HuH-7.5 (cell line): ENCODE results near the gene P4HA3.
"Not testable (repeated sequence)": the region's sequence is repeated elsewhere in the genome, so short reads cannot be mapped to it uniquely, and the experiment has no call there.

Experiments
- DNase-seq: peaks from one replicate; pipeline ENCODE4 v3.0.0; 2011; ENCODE audit warnings: low spot score

The P4HA3 gene

DNA sequence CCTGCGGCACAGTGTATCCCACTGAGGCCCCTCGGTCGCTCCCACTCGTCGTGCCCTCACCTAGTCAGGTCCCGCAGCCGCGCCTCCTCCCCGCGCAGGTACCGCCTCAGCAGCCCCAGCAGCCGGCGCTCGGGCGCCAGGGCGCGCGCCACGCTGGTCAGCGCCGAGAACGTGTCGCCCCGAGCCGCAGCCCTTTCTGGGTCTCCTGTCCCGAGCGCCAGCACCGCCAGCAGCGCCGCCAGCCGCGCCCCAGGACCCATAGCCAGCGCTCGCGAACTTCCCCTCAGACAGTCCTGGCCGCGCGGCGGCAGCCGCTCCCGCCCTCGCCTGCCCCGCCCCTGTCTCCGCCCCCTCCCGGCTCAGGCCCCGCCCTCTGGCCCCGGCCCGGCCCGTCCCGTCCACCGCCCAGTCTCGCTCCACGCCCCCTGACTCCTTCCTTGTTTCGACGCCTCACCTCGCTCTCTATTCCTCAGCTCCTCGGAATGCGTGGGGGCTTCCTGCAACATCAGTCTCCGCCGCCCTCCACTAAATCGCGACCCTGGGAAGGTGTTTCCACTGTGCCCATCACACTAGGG, at the start of gene P4HA3:
P4HA3 (minus strand) TSS at position 289 of the 575 bp plus-strand sequence; CDS start at position 260, 29 bp downstream.
- DNase-seq: peak; percentile 54

DNA sequence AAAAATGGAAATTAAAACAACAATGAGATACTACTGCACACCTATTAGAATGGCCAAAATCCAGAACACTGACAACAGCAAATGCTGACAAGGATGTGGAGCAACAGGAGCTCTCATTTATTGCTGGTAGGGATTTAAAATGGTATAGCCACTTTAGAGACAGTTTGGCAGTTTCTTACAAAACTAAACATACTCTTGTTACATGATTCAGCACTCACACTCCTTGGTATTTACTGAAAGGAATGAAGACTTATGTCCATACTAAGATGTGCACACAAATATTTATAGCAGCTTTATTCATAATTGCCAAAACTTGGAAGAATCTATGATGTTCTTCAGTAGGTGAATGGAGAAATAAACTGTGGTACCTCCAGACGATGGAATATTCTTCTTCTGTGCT, 46.0 kb upstream of the P4HA3 start:
- DNase-seq: no peak

DNA sequence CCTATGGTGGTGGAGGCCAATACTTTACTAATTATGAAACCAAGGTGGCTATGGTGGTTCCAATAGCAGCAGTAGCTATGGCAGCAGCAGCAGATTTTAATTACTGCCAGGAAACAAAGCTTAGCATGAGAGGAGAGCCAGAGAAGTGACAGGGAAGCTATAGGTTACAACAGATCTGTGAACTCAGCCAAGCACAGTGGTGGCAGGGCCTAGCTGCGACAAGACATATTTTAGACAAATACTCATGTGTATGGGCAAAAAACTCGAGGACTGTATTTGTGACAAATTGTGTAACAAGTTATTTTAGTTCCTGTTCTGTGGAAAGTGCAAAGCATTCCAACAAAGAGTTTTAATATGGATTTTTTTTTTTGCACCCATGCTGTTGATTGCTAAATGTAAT, 44.2 kb upstream of the P4HA3 start:
- no peak for DNase-seq

DNA sequence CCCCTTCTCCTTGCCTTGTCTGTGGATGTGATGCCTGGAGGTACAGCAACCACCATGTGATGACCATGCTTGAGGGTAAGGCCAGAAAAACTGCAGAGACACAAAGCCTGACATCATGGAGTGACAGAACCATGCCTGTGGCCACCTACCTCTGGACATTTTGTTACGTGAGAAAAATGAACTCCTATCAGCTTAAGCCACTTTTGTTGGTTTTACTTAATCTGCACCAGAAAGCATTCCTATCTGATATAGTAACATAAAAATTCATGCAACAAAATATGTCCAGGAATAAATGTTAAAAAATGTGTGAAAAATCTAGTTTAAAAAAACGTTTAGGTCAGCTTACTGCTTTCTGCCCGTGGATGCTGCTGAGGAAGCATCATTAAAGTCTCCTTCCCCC, 42.6 kb upstream of the P4HA3 start:
- DNase-seq: no peak

DNA sequence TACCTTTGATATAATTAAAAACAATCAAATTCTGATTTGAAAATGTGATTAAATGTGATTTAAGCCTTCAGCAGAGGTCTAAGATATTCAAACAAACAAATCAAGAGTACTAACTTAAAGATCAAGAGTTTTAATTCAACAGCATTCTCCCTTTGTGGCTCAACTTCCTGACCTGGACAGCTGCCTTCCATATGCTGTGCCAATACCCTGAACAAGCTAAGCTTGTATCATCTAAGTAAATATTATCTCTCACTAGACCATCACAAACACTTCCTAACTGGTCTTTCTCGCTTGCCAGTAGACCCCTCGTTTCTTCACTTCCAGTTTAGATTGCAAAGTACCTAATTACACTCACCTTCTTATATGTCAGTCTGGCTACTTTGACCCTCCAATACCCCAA, 35.9 kb upstream of the P4HA3 start:
- DNase-seq: no peak

DNA sequence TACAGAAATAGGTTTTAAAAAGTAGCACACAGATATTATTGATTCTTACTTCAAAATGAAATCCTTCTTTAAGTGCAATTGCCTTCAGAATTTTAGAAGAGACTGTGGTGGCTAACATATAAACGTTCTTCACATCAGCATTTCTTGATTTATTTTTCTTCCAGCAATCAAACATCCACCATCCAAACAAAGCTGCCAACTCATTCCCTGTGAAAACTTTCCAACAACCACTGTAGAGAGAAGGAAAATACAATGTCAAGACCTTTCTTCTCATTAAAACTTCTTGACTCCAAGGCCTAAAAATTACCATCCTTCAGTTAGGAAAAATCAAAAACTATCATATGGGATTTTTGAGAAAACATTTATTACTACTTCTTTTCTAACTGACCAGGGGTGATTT, 34.0 kb upstream of the P4HA3 start:
- DNase-seq: no peak

DNA sequence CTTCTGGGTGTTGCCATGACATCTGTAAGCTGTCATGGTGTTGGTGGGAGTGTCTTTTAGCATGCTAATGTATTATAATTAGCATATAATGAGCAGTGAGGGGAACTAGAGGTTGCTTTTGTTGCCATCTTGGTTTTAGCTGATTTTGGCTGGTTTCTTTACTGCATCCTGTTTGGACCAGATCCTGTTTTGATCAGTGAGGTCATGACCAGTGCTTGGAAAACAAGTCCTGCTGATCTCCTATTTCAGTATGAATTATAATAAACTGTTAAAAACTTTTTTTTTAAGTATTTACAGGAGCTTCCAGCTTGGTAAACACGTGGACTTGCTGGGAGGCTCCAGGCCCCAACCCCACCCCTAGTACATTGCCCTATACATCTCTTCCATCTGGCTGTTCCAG, 30.5 kb upstream of the P4HA3 start:
- no peak for DNase-seq

DNA sequence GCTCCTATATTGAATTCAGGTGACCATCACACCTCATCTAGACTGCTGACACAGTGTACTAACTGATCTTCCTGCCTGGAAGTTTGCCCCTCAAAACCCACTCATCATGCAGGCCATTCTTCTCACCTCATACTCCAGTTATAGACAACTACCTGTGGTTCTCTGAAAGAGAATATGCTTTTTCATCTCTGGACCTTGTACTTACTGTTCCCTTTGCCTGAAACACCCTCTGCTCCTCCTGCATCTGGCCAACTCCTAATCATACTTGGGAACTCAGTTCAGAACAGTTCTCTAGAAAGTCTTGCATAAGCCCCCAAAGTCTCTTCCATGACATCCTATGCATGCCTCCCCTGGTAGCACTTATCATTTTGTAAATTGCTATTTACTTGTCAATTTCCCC, 28.2 kb upstream of the P4HA3 start:
- DNase-seq: no peak

DNA sequence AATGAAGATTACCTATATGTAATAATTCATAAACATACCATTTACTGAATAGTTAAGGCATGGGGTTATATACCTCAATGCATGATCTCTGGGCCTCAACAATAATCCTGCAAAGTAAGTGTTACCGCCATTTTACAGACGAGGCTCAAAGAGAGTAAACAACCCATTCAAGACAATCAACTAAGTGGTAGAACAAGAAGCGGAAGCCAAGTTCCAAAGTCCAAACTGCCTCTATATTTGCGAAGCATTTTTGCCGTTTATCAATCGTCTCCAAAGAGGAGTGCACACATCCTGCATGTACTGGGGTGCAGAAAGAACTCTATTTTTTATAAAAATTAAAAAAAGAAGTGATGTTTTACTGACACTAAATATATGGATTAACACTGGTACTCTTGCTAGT, 27.5 kb upstream of the P4HA3 start:
- peak; percentile 19 for DNase-seq

DNA sequence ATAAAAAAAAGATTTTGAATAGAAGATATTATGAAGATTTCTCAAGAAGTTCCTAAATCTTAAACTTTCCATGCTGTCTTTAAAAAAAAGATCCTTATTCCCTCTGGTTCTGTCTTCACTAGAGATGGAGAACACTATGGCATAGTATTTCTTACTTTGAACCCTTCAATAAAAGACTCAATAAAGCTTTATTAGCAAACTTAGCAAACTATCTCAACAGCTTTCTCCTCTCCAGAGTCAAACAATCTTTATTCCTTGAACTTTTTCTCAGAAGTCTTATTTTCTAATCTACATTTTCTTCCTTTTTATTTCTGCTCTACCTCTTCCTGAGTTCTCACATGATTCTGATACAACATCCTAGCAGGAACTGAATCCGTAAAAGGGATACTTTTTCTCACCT, 21.8 kb upstream of the P4HA3 start:
- no peak for DNase-seq

DNA sequence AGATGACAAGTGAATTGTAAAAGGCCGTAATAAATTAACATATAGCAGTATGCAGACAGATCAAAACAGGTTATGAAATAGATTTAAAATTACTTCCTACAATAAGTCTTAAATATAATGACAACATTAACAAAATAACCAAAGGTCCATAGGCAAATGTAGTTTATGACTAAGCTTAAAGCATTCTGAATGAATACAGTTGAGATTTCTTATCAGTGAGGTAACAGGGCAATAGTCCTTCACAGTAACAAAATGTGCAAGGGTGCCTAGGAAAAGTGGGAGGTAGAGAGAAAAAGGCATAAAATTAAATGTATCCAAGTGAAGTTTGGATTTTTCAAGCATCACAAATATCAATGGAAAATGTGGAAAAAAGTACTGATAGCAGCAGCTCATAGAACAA, 20.9 kb upstream of the P4HA3 start:
- no peak for DNase-seq

DNA sequence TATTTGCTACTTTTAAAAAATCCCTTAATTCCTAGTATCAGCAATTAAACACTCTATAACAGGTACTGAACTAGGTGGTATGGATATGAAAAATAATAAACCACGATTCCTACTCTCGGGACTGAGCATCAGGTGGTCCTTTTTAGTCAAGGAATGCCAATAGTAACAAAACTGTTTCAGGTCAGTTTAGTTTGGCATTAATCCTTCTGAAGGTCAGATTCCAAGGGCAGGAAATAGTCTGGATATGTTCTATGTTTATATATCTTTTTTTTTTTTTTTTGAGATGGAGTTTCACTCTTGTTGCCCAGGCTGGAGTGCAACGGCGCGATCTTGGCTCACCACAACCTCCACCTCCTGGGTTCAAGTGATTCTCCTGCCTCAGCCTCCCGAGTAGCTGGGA, 19.6 kb upstream of the P4HA3 start:
- DNase-seq: not testable (repeated sequence)

DNA sequence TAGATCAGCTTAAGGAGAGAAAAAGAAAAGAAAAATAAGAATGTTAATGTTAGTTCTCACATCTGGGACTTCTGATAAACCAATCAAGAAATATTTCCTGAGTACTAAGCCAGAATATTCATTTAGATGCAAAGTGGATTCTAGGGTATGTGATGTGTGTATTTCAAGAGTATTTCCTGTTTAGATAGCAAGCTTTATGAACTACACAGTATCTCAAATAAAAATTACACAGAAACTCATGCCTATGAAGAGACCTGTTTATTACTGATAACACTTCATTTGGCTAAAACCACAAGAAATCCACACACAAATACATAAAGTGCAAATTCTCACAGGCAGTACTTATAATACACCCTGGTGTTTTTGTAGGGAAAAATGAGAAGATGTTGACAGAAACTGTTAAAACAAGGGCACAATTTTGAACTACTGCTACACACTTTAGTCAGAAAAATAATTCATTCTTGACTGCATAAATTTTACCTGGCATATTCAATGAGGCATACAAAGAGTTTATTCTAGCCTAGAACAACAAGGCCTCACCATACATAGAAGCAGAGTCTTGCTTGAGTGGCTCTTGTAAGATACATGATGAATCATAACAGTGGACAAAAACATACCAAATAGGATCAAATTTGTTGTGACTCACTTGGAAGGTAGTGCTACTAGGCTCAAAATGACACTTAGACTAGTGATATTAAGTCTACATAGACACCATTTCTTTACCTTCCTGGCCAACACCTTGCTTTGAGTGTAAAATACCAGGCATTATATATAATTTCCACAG, 18.8 kb upstream of the P4HA3 start:
- no peak for DNase-seq

DNA sequence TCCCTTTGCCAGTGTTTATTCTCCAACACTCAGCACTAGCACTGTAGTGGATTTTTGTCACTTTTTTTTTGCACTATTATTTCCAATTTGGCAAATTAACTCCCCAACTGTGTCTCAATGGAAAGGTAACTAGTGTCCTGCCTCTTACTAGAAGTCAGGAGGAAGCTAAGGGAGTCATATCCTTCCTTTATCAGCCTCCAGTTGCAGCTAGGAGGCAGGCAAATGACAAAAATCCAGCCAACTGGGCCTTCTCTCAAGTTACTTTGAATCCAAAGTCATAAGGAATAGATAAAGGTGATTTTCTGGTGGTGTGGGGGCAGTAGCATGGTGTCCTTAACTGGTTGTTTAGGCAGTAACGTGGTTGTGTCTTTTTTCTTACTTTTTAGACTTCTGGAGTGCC, 15.6 kb upstream of the P4HA3 start:
- no peak for DNase-seq

DNA sequence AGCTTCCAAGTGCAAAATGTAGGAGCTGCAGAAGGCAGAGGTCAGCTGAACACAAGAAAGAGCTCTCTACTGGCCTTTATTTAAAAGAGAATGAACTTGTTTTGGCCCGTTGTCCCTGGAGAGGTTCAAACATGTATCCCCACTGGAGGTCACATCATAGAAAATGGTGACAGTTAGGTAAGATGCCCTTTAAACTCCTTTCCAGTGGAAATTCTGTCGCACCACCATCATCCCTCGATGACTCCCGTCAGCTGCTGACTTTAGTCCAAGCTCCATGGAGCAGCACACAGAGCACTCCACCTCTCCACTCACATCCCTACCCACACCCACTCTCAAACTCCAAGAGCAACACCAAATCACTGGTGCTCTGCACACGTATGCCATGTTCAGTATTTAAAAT, 15.2 kb upstream of the P4HA3 start:
- no peak for DNase-seq

DNA sequence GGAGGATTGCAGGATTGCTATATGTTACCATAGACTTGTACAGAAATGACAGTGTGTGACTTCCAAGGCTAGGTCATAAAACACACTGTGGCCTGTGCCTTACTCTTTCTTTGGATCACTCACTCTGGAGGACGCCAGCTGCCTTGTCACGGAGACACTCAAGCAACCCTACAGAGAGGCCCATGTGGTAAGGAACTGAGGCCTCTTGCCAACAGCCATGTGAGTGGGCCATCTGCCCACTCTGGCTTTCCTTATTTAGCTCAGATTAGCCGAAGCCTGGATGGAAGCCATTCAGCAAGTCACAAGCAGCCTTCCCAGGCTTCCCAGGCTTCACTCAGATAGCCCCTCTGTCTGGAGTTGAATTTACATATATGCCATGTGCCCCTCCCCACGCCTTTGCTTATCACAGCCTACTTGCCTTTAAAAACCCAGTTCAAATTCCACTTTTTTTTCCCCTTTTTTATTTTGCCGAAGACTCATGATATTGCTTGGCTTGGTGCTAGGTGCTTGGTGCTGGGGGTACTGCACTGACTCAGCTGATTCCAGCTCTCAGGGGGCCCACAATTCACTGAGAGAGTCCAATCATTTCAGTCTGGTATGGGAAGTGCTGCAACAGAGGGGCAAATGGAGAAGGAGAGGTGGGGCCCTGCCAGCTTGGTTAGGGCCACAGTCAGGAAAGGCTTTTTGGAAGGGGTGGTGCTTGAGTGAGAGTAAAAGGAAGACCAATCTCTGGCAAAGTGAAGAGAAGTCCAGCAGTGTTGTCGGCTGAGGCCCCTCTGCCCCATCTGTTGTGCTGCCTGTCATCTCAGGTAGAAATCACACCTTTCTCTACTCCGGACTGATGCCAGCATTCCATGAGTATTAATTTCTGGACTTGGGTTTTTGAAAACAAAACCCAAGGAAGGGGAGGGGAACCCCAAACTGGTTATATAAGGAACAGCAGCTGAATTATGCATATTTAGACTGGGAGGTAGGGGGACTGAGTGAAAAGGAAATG, 14.5 kb upstream of the P4HA3 start:
- no peak for DNase-seq

DNA sequence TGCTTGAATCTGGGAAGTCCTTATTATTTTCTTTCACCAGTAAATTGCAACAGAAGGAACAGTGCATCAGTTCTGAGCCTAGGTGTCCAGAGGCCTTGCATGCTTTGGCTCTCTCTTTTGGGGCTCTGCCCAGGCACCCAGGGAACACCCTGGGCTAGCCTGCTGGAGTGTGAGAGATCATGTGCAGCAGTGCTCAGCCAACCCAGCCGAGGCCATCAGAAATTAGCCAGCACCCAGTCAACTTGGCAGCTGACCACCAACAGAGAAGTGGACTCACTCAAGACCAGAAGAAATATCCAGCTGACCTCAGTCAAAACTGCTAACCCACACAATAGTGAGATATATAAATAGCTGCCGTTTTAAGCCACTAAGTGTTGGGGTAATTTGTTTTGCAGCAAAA, 11.2 kb upstream of the P4HA3 start:
- DNase-seq: no peak

DNA sequence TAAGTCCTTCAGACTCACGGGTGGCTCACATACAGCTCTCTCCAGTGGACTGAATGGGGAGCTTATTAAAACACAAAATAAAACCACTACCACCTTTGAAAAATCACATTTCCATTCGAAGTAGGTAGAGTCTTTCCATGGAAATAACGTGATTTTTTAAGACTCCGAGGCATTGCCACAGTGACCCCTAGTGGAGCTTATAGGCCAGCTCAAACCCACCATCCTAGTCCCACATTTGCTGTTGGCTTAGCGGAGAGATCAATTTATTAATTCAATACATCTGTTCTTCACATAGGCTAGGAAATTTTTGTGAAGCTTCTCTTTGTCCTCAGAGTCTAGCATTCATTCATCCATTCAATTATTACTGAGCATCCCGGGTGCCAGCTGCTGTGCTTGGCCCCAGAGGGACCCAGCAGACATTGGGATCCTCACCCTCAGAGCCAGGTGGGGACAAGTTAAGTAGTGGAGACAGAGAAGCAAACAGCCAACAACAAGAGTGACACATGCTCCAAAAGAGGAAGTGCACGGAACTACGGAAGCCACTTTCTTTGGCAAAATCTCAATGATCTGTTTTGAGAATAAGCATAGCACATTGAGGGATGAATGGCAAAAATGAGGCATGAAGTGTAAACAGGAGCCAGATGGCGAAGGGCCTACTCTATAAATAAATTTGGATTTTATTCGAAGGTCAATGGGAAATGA, 10.2 kb upstream of the P4HA3 start:
- DNase-seq: no peak

DNA sequence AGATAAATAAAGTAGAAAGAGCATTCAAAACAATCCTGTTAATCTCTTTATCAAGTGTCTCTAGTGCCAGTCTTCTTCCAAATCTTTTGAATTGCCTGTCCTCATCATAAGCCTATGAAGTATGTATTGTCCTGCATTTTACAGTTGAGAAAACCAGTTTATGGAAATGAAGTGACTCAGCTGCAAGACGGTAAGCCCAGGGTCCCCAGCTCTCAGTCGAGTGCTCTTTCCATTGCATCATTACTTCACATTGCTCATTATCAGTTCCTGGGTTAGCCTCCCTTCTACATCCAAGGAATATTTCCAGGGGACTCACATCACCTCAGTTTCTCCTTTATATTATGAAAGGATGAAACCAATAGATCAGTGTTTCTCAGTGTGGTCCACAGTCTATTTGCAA, 9.1 kb upstream of the P4HA3 start:
- DNase-seq: no peak

DNA sequence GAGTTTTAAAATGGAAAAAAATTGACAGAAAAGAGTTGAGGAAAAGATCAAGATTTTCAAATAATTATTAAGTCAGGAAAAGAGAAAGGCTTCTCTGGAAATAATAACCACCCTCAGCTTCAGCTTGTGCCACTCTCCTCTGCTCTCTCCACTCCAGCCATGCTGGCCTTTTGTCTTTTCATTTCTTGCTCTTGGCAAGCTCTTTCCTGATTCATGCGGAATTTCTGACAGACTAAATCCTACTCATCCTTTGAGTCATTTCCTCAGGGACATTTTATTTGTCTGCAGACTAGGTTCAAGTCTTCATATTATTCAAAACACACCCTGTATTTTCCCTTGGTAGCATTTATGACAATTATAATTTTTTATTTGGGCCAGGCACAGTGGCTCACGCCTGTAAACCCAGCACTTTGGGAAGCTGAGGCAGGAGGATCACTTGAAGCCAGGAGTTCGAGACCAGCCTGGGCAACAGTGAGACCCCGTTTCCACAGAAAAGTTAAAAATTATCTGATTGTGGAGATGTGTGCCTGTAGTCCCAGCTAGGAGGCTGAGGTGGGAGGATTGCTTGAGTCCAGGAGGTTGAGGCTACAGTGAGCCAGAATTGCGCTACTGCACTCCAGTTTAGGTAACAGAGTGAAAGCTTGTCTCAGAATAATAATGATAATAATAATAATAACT, 7.8 kb upstream of the P4HA3 start:
- DNase-seq: no peak

DNA sequence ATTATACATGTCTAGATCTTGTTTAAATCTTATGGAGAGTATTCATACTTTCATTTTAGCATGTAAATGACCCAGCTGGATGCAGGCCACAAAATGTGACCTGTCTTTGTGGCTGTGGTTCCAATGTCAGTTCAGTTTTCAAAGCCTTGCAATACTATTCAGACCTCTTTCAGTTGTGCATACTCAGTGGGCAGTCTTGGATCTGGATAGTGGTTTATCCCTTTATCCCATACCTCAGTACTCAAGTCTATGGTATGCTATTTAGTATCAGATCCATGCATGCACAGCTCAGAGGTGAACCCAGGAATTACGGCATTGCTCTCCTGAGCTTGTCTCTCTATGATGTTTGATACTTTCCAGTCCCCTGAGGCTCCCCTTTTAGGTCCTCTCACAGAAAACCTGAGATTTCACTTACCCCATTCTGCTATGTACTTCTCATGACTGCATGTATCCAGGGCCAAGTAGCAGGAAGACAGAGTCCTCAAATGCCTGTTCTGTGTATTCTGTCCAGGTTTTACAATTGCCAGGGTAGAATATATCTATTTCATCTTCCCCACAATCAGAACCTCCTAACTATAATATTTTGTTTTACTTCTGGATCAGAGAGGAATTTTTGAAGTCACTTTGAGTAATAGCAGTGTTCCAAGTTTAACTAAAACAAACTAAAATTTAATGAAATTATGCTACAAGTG, 6.9 kb upstream of the P4HA3 start:
- DNase-seq: no peak
